ENCODE results near the gene MAT1A. TPM values are rescaled to one million over a fixed set of nuclear protein-coding genes. Genes with fewer than 3 reads are reported as not detected.

Gene MAT1A
- total and polyA plus RNA-seq, 2 of the 8 experiments (the other 6 are each of a cell fraction or from before 2014, with no cell fraction given) = 4.1 to 6.4 TPM

GRCh38 chr10:80324086-80324485 is 34.6 kb upstream of the MAT1A start (continued):
- TF ChIP-seq CHD7 (IDR thresholded peaks at IDR 0.05; ENCODE audit: insufficient replicate concordance, low read length) (no peak), GABPA (IDR thresholded peaks at IDR 0.05; ENCODE audit: borderline replicate concordance, insufficient read depth, low read length) (no peak), SUZ12 (IDR thresholded peaks at IDR 0.05; ENCODE audit: low read length) (no peak), RAD21 (IDR thresholded peaks at IDR 0.05 in 1 of 2, conservative IDR thresholded peaks at IDR 0.05 in 1 of 2; ENCODE audit: low read depth in 2 of 2, low read length in 2 of 2) (no peak), RNF2 (IDR thresholded peaks at IDR 0.05; ENCODE audit: borderline replicate concordance, low read depth, low read length, missing control alignments, poor library complexity, severe bottlenecking) (no peak), PHF8 (conservative IDR thresholded peaks at IDR 0.05; ENCODE audit: low read depth, low read length) (no peak), FOSL1 (IDR thresholded peaks at IDR 0.05; ENCODE audit: insufficient read depth, low read depth, low read length) (no peak)
